OCI-M1 (cell line): ENCODE results near the gene MLLT3.

Experiments
- DNase-seq: peaks from one replicate; lab custom pipeline; 2025; lab: John Stamatoyannopoulos, UW

MLLT3 gene

GRCh38 chr9:20625003-20625349 lies 2.7 kb upstream of the MLLT3 start:
- DNase-seq: no peak

GRCh38 chr9:20624201-20625002 lies 2.1 kb upstream of the MLLT3 start:
- peak; percentile 88 for DNase-seq

GRCh38 chr9:20623748-20624124 lies 1.4 kb upstream of the MLLT3 start:
- DNase-seq: peak; percentile 53

- peak; percentile 57 for DNase-seq
Observed at GRCh38 chr9:20623021-20623747, 885 bp upstream of the MLLT3 start.

GRCh38 chr9:20621471-20622329 lies 599 bp downstream of the MLLT3 start:
- DNase-seq: peak; percentile 64

- peak; percentile 19 for DNase-seq
Observed at GRCh38 chr9:20620650-20621470, 1.4 kb downstream of the MLLT3 start.

GRCh38 chr9:20619487-20620200 lies 2.7 kb downstream of the MLLT3 start:
- DNase-seq: no peak

- DNase-seq: no peak
Observed at GRCh38 chr9:20618361-20618802, 3.9 kb downstream of the MLLT3 start.

- DNase-seq: no peak
Observed at GRCh38 chr9:20616808-20617207, 5.5 kb downstream of the MLLT3 start.

- no peak for DNase-seq
Observed at GRCh38 chr9:20614602-20615216, 7.6 kb downstream of the MLLT3 start.

GRCh38 chr9:20611691-20612287 lies 10.5 kb downstream of the MLLT3 start:
- peak; percentile 30 for DNase-seq

GRCh38 chr9:20610591-20610990 lies 11.7 kb downstream of the MLLT3 start:
- peak; percentile 5 for DNase-seq

GRCh38 chr9:20608582-20608981 lies 13.7 kb downstream of the MLLT3 start:
- no peak for DNase-seq

GRCh38 chr9:20606652-20607051 lies 15.6 kb downstream of the MLLT3 start:
- no peak for DNase-seq

- DNase-seq: peak; percentile 30
Observed at GRCh38 chr9:20604562-20604961, 17.7 kb downstream of the MLLT3 start.

- DNase-seq: no peak
Observed at GRCh38 chr9:20603524-20604268, 18.6 kb downstream of the MLLT3 start.

- no peak for DNase-seq
Observed at GRCh38 chr9:20601292-20601691, 21.0 kb downstream of the MLLT3 start.

- DNase-seq: no peak
Observed at GRCh38 chr9:20599195-20599594, 23.1 kb downstream of the MLLT3 start.

- DNase-seq: no peak
Observed at GRCh38 chr9:20598367-20598766, 23.9 kb downstream of the MLLT3 start.
